Neuronal stem cell (in vitro differentiated cells): ENCODE results near the gene EN1.

Experiments used
- DNase-seq: peaks from one replicate; pipeline ENCODE4 v3.0.0-alpha.2; 2013; ENCODE audit warnings: low spot score
- H2AFZ ChIP-seq: one replicate; pipeline ENCODE4 v1.6.1; 2013; ENCODE audit warnings: mild to moderate bottlenecking, low read length, inconsistent platforms
- H2AK5ac ChIP-seq: 2 replicates; pipeline ENCODE4 v1.6.1; 2013; ENCODE audit warnings: low read depth, mild to moderate bottlenecking, inconsistent platforms, low read length, moderate library complexity, mixed read lengths
- H2BK120ac ChIP-seq: 2 replicates; pipeline ENCODE4 v1.6.1; 2013; ENCODE audit warnings: low read depth, mild to moderate bottlenecking, inconsistent platforms, low read length, moderate library complexity, mixed read lengths
- H2BK12ac ChIP-seq: one replicate; pipeline ENCODE4 v1.6.1; 2013; ENCODE audit warnings: low read length, inconsistent platforms
- H2BK15ac ChIP-seq: 2 replicates; pipeline ENCODE4 v1.6.1; 2013; ENCODE audit warnings: mild to moderate bottlenecking, low read length, inconsistent platforms, mixed read lengths
- H2BK5ac ChIP-seq: one replicate; pipeline ENCODE4 v1.6.1; 2013; ENCODE audit warnings: inconsistent platforms, mild to moderate bottlenecking, low read length, moderate library complexity
- H3K14ac ChIP-seq: one replicate; pipeline ENCODE4 v1.6.1; 2013; ENCODE audit warnings: low read length, inconsistent platforms
- H3K18ac ChIP-seq: 2 replicates; pipeline ENCODE4 v1.6.1; 2013; ENCODE audit warnings: low read length, inconsistent platforms
- H3K23ac ChIP-seq: 2 replicates; pipeline ENCODE4 v1.6.1; 2013; ENCODE audit warnings: low read depth, mild to moderate bottlenecking, mixed read lengths, low read length, inconsistent platforms; ENCODE audit not compliant: poor library complexity
- H3K27ac ChIP-seq: replicated peaks from 3 replicates; pipeline ENCODE4 v1.5.1; 2013; ENCODE audit warnings: low read length, inconsistent platforms
- H3K27me3 ChIP-seq, 3 experiments: 2 replicates each; pipeline ENCODE4 v1.6.1; 2013; ENCODE audit warnings: low read length in 3 of 3, mild to moderate bottlenecking in 2 of 3, inconsistent platforms in 1 of 3, low read depth in 1 of 3, mixed read lengths in 1 of 3, moderate library complexity in 1 of 3; ENCODE audit not compliant: control insufficient read depth in 3 of 3, insufficient read depth in 3 of 3
- H3K36me3 ChIP-seq, 2 donors: replicated peaks in 1 of 2; 2 replicates each; pipeline ENCODE4 v1.6.1; 2013; ENCODE audit warnings: low read length in 2 of 2; ENCODE audit not compliant: control insufficient read depth in 2 of 2, insufficient read depth in 2 of 2
- H3K4ac ChIP-seq: 2 replicates; pipeline ENCODE4 v1.6.1; 2013; ENCODE audit warnings: inconsistent platforms, mild to moderate bottlenecking, low read length, moderate library complexity
- H3K4me1 ChIP-seq, 2 donors: 1 replicate in 1 of 2; 2 replicates in 1 of 2; pipeline ENCODE4 v1.6.1; 2013; ENCODE audit warnings: low read length in 2 of 2, low read depth in 1 of 2; ENCODE audit not compliant: control insufficient read depth in 2 of 2, insufficient read depth in 1 of 2
- H3K4me2 ChIP-seq: one replicate; pipeline ENCODE4 v1.6.1; 2013; ENCODE audit warnings: mild to moderate bottlenecking, low read length, inconsistent platforms; ENCODE audit not compliant: insufficient read depth, poor library complexity, severe bottlenecking
- H3K4me3 ChIP-seq, 2 donors: 2 replicates each; pipeline ENCODE4 v1.5.1; 2013; ENCODE audit warnings: low read length in 2 of 2, mild to moderate bottlenecking in 2 of 2, inconsistent platforms in 1 of 2, moderate library complexity in 1 of 2
- H3K79me1 ChIP-seq: one replicate; pipeline ENCODE4 v1.6.1; 2013; ENCODE audit warnings: low read depth, mild to moderate bottlenecking, inconsistent platforms, low read length, moderate library complexity
- H3K9ac ChIP-seq: one replicate; pipeline ENCODE4 v1.6.1; 2013; ENCODE audit warnings: mild to moderate bottlenecking, low read depth, low read length, inconsistent platforms; ENCODE audit not compliant: poor library complexity
- H3K9me3 ChIP-seq, 2 donors: replicated peaks in 1 of 2; 2 replicates each; pipeline versions ENCODE3 to v1.6.1; 2013; ENCODE audit warnings: low read length in 2 of 2, mild to moderate bottlenecking in 2 of 2, inconsistent platforms in 1 of 2, low read depth in 1 of 2, mixed read lengths in 1 of 2, moderate library complexity in 1 of 2; ENCODE audit not compliant: control insufficient read depth in 2 of 2, insufficient read depth in 1 of 2
- H4K8ac ChIP-seq: one replicate; pipeline ENCODE4 v1.6.1; 2013; ENCODE audit warnings: low read depth, mild to moderate bottlenecking, inconsistent platforms, low read length, moderate library complexity
- H4K91ac ChIP-seq: one replicate; pipeline ENCODE4 v1.6.1; 2013; ENCODE audit warnings: low read length, low read depth, mild to moderate bottlenecking, inconsistent platforms; ENCODE audit not compliant: poor library complexity
- WGBS, 2 donors: extraction: QIAGEN DNeasy Blood & Tissue Kit; methylation state at CpG; one replicate each; pipeline ENCODE4 v1.1.7; 2013; ENCODE audit warnings: missing lambda C conversion rate in 2 of 2, mixed read lengths in 1 of 2; ENCODE audit not compliant: insufficient read length in 2 of 2, insufficient replicate concordance in 1 of 2; ENCODE audit errors: extremely low coverage in 2 of 2; 5-methylcytosine and 5-hydroxymethylcytosine counted together

The EN1 gene

DNA sequence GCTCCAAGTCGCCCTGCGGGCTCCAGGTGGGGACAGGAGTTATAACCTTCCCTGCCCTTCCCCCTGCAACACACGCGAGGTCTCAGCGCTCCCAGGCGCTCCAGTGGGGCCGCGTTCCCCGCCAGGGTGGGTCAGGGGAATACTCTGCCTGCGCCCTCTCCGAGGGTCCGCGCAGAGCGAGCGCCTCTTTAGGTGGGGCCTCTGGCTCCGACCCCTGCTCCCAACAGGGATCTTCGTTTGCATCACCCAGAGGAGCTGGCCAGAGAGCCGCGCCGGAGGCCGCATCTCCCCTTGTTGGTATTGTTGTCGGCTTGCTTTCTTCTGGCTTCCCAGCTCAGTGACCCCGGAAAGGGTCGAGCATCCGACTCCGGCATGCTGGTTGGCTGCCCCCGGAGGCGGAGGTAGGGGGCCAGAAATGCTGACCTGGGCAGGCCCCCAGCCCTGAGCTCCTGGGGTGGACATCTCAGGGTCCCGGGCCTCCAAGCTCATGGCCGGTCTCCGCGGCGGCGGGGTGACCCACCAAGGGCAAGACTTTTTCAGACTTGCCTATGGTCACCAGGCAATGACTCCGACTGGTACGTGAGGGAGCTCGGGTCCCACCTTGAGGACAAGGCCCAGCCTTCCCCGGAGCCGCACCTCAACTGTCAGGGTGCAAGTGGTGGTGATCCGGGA, 11.2 kb upstream of the EN1 start:
- no peak overlapping the region for H3K4me3 ChIP-seq
- H3K23ac ChIP-seq: peak overlapping the region; percentile 8
- H4K91ac ChIP-seq: no peak overlapping the region
- H2BK120ac ChIP-seq: no peak overlapping the region
- H3K27ac ChIP-seq: no peak overlapping the region
- H4K8ac ChIP-seq: no peak overlapping the region
- DNase-seq: peak; percentile 26
- no peak overlapping the region for H3K4ac ChIP-seq
- H2AFZ ChIP-seq: no peak overlapping the region
- H3K4me2 ChIP-seq: peak overlapping the region; percentile 43
- WGBS, 2 donors: no CpG with 5 or more reads among the region's 40 CpGs
- peaks cover 0 to 11% of the 10 kb centered on the region in 2 donors for H3K4me1 ChIP-seq
- peak overlapping the region; percentile 57 for H2AK5ac ChIP-seq
- H3K9me3 ChIP-seq: peaks cover 0 to 2% of the 10 kb centered on the region in 2 donors
- H3K36me3 ChIP-seq: no peaks in the 10 kb centered on the region
- H3K18ac ChIP-seq: peak overlapping the region; percentile 57
- no peaks in the 10 kb centered on the region for H3K79me1 ChIP-seq
- no peak overlapping the region for H3K14ac ChIP-seq
- H2BK15ac ChIP-seq: no peak overlapping the region
- peak overlapping the region; percentile 14 for H3K9ac ChIP-seq
- no peak overlapping the region for H2BK5ac ChIP-seq
- H2BK12ac ChIP-seq: no peak overlapping the region
- peaks cover 55 to 96% (median 86%) of the 10 kb centered on the region in 3 experiments for H3K27me3 ChIP-seq

DNA sequence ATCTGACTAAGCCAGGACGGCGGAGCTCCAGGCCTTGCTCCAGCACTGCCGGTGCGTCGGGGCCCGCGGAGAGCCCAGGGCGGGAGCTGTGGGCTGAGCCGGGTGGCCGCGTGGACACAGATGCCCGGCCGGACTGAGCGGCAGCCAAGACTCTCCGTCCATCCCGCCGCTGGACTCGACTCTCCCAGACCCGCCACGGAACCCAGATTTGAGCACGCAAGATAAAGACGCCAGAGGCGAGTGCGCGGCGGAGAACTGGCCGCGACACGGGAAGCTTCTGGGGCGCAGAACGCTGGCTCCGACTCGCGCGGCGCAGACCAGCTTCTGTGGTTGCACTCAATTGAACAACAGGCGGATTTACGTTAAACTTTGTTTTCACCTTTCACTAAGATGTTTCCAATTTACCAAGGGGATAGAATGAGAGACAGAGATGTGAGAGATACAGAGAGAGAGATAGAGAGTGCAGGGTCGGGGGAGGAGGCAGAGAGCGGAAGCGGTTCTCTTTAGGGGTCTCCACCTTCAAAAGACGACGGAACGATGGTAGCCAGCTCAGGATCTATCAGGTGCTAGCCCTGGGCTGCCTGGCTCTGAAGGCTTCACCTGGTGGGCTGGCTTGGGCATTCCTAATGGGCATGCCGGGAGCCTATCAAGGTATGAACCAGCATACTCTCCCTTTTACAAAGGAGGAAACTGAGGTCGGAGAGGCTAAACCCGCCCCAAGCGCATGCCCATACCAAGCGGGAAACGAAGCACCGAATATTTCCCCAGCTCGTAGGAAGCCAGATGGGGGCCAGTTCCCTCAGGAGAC, 10.4 kb upstream of the EN1 start:
- no peak overlapping the region for H3K27ac ChIP-seq
- no peak overlapping the region for H2BK5ac ChIP-seq
- H3K4me3 ChIP-seq: no peak overlapping the region
- H2AK5ac ChIP-seq: peak overlapping the region; percentile 85
- H3K9ac ChIP-seq: no peak overlapping the region
- peaks cover 62 to 99% (median 93%) of the 10 kb centered on the region in 3 experiments for H3K27me3 ChIP-seq
- H3K79me1 ChIP-seq: no peaks in the 10 kb centered on the region
- no peak overlapping the region for H3K4me2 ChIP-seq
- peak overlapping the region; percentile 47 for H3K14ac ChIP-seq
- DNase-seq: peak; percentile 24
- H3K36me3 ChIP-seq: no peaks in the 10 kb centered on the region
- H3K18ac ChIP-seq: peak overlapping the region; percentile 80
- WGBS, 2 donors: no CpG with 5 or more reads among the region's 52 CpGs
- no peak overlapping the region for H2BK120ac ChIP-seq
- H2BK15ac ChIP-seq: peak overlapping the region; percentile 79
- H3K23ac ChIP-seq: peak overlapping the region; percentile 56
- peaks cover 0 to 2% of the 10 kb centered on the region in 2 donors for H3K9me3 ChIP-seq
- H2AFZ ChIP-seq: no peak overlapping the region
- no peak overlapping the region for H4K91ac ChIP-seq
- H2BK12ac ChIP-seq: no peak overlapping the region
- H4K8ac ChIP-seq: no peak overlapping the region
- H3K4ac ChIP-seq: no peak overlapping the region
- peaks cover 0 to 11% of the 10 kb centered on the region in 2 donors for H3K4me1 ChIP-seq

DNA sequence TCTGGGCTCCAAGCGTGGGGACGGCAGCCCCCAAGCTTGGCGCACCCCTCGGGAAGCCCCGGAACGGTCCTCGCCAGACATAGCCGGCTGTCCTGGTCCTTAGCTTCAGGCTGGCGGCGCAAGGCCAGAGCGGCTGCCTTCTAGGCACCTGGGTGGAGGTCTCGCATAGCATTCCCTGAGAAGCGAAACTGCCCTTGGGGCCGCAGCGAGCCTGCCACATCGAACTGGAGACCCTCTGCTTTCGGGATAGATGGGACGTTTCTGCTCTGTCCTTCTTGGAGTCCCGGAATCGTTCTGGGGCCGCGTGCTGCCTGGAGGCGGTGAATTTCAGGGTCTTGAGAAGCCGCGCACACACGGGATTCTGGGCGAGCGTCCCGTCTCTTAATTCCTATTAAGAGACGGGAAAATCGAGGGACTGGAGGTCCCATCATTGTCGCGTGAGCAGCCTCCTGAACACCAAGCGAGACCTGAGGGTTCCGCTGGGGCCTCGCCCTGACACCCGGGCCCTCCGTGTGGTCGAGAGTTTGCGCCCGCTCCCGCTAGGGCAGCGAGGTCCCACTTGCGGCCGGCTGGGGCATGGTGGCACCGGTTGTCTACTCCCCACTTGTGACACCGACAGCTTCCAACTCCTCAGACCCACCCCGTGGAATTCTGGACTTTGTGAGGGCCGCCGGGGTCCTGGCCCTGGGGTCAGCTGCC, 9.7 kb upstream of the EN1 start:
- H3K23ac ChIP-seq: peak overlapping the region; percentile 56
- H3K4me1 ChIP-seq: peaks cover 0 to 11% of the 10 kb centered on the region in 2 donors
- H3K27ac ChIP-seq: no peak overlapping the region
- peaks cover 66 to 100% (median 94%) of the 10 kb centered on the region in 3 experiments for H3K27me3 ChIP-seq
- H3K14ac ChIP-seq: peak overlapping the region; percentile 47
- H3K4ac ChIP-seq: no peak overlapping the region
- peak overlapping the region; percentile 79 for H2BK15ac ChIP-seq
- no peak overlapping the region for H2BK120ac ChIP-seq
- no CpG with 5 or more reads among the region's 50 CpGs for WGBS, 2 donors
- no peak overlapping the region for H2BK12ac ChIP-seq
- no peaks in the 10 kb centered on the region for H3K36me3 ChIP-seq
- no peak overlapping the region for H4K8ac ChIP-seq
- H2AFZ ChIP-seq: no peak overlapping the region
- H2AK5ac ChIP-seq: peak overlapping the region; percentile 85
- DNase-seq: peak; percentile 26
- no peak overlapping the region for H4K91ac ChIP-seq
- peaks cover 0 to 2% of the 10 kb centered on the region in 2 donors for H3K9me3 ChIP-seq
- peak overlapping the region; percentile 82 for H3K18ac ChIP-seq
- no peak overlapping the region for H3K4me3 ChIP-seq
- H2BK5ac ChIP-seq: no peak overlapping the region
- no peak overlapping the region for H3K9ac ChIP-seq
- no peak overlapping the region for H3K4me2 ChIP-seq
- no peaks in the 10 kb centered on the region for H3K79me1 ChIP-seq
